Vagina (tissue), 2 donors: ENCODE measurements around the gene ZNRF2.
"Not testable (repeated sequence)": the region's sequence is repeated elsewhere in the genome, so short reads cannot be mapped to it uniquely, and the experiment has no call there.

ENCODE experiments used
- POLR2AphosphoS5 ChIP-seq, 2 donors: sonication (generic); formaldehyde crosslinking; IDR thresholded peaks; one replicate each; pipeline ENCODE4 v1.9.0; 2017; ENCODE audit warnings: antibody characterized with exemption in 2 of 2, mild to moderate bottlenecking in 2 of 2, low read depth in 1 of 2; ENCODE audit not compliant: insufficient read depth in 1 of 2
- TF ChIP-seq, protein P1 (sequence below), 3 experiments: fragments of 450-650 bp in 2 of 3; fragments of 200-600 bp in 1 of 3; sonication (generic) in 1 of 3; IDR thresholded peaks; one replicate each; pipeline ENCODE4 v1.5.1; 2017 to 2019; ENCODE audit warnings: antibody characterized with exemption in 3 of 3, mild to moderate bottlenecking in 2 of 3, moderate library complexity in 2 of 3

GRCh38 chr7:30265189-30265588 lies 19.2 kb upstream of the ZNRF2 start:
- TF ChIP-seq, protein P1, sequence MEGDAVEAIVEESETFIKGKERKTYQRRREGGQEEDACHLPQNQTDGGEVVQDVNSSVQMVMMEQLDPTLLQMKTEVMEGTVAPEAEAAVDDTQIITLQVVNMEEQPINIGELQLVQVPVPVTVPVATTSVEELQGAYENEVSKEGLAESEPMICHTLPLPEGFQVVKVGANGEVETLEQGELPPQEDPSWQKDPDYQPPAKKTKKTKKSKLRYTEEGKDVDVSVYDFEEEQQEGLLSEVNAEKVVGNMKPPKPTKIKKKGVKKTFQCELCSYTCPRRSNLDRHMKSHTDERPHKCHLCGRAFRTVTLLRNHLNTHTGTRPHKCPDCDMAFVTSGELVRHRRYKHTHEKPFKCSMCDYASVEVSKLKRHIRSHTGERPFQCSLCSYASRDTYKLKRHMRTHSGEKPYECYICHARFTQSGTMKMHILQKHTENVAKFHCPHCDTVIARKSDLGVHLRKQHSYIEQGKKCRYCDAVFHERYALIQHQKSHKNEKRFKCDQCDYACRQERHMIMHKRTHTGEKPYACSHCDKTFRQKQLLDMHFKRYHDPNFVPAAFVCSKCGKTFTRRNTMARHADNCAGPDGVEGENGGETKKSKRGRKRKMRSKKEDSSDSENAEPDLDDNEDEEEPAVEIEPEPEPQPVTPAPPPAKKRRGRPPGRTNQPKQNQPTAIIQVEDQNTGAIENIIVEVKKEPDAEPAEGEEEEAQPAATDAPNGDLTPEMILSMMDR (IDR thresholded peaks at IDR 0.05), result not testable (repeated sequence)
- not testable (repeated sequence) for TF ChIP-seq POLR2AphosphoS5 (IDR thresholded peaks at IDR 0.05; ENCODE audit: insufficient read depth in 1 of 2, low read depth in 1 of 2)
